H1 (cell line): Measurements from ENCODE around the gene POU6F2.

Source experiments
- CHD2 ChIP-seq: IDR thresholded peaks from 2 replicates; pipeline ENCODE4 v1.6.1; 2012; ENCODE audit warnings: low read length, improper control_type of control experiment
- FOSL1 ChIP-seq: IDR thresholded peaks from 2 replicates; pipeline ENCODE4 v1.6.1; 2011; ENCODE audit warnings: mild to moderate bottlenecking, low read depth, low read length, moderate library complexity; ENCODE audit not compliant: insufficient read depth
- PHF8 ChIP-seq: fragments of 200-600 bp; sonication (generic); conservative IDR thresholded peaks from 2 replicates; pipeline ENCODE4 v1.7.1; 2012; ENCODE audit warnings: low read depth, mild to moderate bottlenecking, inconsistent platforms, low read length, moderate library complexity
- POLR2AphosphoS5 ChIP-seq: IDR thresholded peaks from 2 replicates; pipeline ENCODE4 v1.6.1; 2011; ENCODE audit warnings: low read depth, low read length
- SUZ12 ChIP-seq: fragments of 200-600 bp; sonication (generic); IDR thresholded peaks from 2 replicates; pipeline ENCODE4 v1.6.1; 2012; ENCODE audit warnings: mild to moderate bottlenecking, inconsistent platforms, low read length, moderate library complexity, mixed read lengths
- TAF1 ChIP-seq: IDR thresholded peaks from 2 replicates; pipeline ENCODE4 v1.6.1; 2011; ENCODE audit warnings: mild to moderate bottlenecking, low read depth, low read length
- TF ChIP-seq, protein P1 (sequence below), 3 experiments: IDR thresholded peaks; 1 replicate in 2 of 3; 2 replicates in 1 of 3; pipeline versions ENCODE4 v1.5.1 to v1.6.1; 2011; ENCODE audit warnings: low read length in 3 of 3, mild to moderate bottlenecking in 3 of 3, inconsistent platforms in 2 of 3, low read depth in 1 of 3, moderate library complexity in 1 of 3; ENCODE audit not compliant: insufficient read depth in 1 of 3; ENCODE audit errors: control extremely low read depth in 1 of 3
- TF ChIP-seq, protein P2 (sequence below): IDR thresholded peaks from 2 replicates; pipeline ENCODE4 v1.6.1; 2011; ENCODE audit warnings: low read length, improper control_type of control experiment

GRCh38 chr7:39386718-39387117, 409.0 kb downstream of the POU6F2 start:
- TF ChIP-seq, protein P1, sequence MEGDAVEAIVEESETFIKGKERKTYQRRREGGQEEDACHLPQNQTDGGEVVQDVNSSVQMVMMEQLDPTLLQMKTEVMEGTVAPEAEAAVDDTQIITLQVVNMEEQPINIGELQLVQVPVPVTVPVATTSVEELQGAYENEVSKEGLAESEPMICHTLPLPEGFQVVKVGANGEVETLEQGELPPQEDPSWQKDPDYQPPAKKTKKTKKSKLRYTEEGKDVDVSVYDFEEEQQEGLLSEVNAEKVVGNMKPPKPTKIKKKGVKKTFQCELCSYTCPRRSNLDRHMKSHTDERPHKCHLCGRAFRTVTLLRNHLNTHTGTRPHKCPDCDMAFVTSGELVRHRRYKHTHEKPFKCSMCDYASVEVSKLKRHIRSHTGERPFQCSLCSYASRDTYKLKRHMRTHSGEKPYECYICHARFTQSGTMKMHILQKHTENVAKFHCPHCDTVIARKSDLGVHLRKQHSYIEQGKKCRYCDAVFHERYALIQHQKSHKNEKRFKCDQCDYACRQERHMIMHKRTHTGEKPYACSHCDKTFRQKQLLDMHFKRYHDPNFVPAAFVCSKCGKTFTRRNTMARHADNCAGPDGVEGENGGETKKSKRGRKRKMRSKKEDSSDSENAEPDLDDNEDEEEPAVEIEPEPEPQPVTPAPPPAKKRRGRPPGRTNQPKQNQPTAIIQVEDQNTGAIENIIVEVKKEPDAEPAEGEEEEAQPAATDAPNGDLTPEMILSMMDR (IDR thresholded peaks at IDR 0.05; ENCODE audit: control extremely low read depth in 1 of 3, insufficient read depth in 1 of 3, low read depth in 1 of 3, low read length in 3 of 3): peak; percentile 50 to 73 (median 68)
- no peak for TF ChIP-seq POLR2AphosphoS5
- TF ChIP-seq, protein P2, sequence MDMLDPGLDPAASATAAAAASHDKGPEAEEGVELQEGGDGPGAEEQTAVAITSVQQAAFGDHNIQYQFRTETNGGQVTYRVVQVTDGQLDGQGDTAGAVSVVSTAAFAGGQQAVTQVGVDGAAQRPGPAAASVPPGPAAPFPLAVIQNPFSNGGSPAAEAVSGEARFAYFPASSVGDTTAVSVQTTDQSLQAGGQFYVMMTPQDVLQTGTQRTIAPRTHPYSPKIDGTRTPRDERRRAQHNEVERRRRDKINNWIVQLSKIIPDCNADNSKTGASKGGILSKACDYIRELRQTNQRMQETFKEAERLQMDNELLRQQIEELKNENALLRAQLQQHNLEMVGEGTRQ: no peak
- no peak for TF ChIP-seq TAF1
- no peak for TF ChIP-seq FOSL1
- no peak for TF ChIP-seq PHF8
- TF ChIP-seq CHD2: no peak
- TF ChIP-seq SUZ12: no peak
